IMR-90 (cell line): ENCODE results near the gene TNFSF13B. TPM values are rescaled to one million over a fixed set of nuclear protein-coding genes. Genes with fewer than 3 reads are reported as not detected.
A peak's percentile ranks its signal among the peaks of the same experiment; 100 is the strongest.

ENCODE experiments used
- ATAC-seq: fragments of 200-7000 bp; cut with Tn5 transposase; 2 replicates; pipeline ENCODE4 v1.9.1; 2020; ENCODE audit warnings: low read depth, mild to moderate bottlenecking, moderate library complexity
- BruUV-seq: library from RNA; stranded (reverse); fragments of 400-500 nt; replicated peaks from 2 replicates; lab custom pipeline; 2021; lab: Mats Ljungman, UMichigan
- CTCF ChIA-PET: fragments of 300-600 bp; formaldehyde crosslinking; extraction: SDS; loops from one replicate; lab custom pipeline; 2021; ENCODE audit warnings: antibody characterized with exemption; lab: Yijun Ruan, JAX
- POLR2A ChIA-PET: fragments of 300-600 bp; sonication (Branson Sonifier 250); formaldehyde crosslinking; loops from one replicate; lab custom pipeline; 2022; ENCODE audit warnings: antibody characterized with exemption; ENCODE audit not compliant: unreplicated experiment; lab: Charles Lee
- DNase-seq: peaks from one replicate; pipeline ENCODE4 v3.0.0; 2013
- H2AFZ ChIP-seq: replicated peaks from 2 replicates; pipeline ENCODE3; 2013; ENCODE audit warnings: low read length, mild to moderate bottlenecking; ENCODE audit not compliant: poor library complexity
- H2AK5ac ChIP-seq: 2 replicates; pipeline ENCODE4 v1.6.1; 2013; ENCODE audit warnings: low read depth, low read length, inconsistent platforms
- H2AK9ac ChIP-seq: replicated peaks from 2 replicates; pipeline ENCODE3; 2013; ENCODE audit warnings: mild to moderate bottlenecking, low read depth, low read length, moderate library complexity; ENCODE audit not compliant: poor library complexity
- H2BK120ac ChIP-seq: 2 replicates; pipeline ENCODE4 v1.6.1; 2013; ENCODE audit warnings: low read depth, low read length, inconsistent platforms
- H2BK15ac ChIP-seq: 3 replicates; pipeline ENCODE4 v1.6.1; 2013; ENCODE audit warnings: low read depth, low read length, inconsistent platforms
- H2BK20ac ChIP-seq: 2 replicates; pipeline ENCODE4 v1.6.1; 2013; ENCODE audit warnings: low read depth, mild to moderate bottlenecking, inconsistent platforms, low read length, moderate library complexity
- H2BK5ac ChIP-seq: 2 replicates; pipeline ENCODE4 v1.6.1; 2013; ENCODE audit warnings: mild to moderate bottlenecking, low read depth, low read length, inconsistent platforms; ENCODE audit not compliant: poor library complexity, severe bottlenecking
- H3K14ac ChIP-seq: replicated peaks from 2 replicates; pipeline ENCODE4 v1.6.1; 2013; ENCODE audit warnings: low read depth, low read length, inconsistent platforms
- H3K18ac ChIP-seq: 2 replicates; pipeline ENCODE4 v1.6.1; 2013; ENCODE audit warnings: low read depth, low read length, control low read depth
- H3K23ac ChIP-seq: 2 replicates; pipeline ENCODE4 v1.6.1; 2013; ENCODE audit warnings: low read depth, low read length, inconsistent platforms
- H3K27ac ChIP-seq: 2 replicates; pipeline ENCODE4 v1.5.1; 2013; ENCODE audit warnings: mild to moderate bottlenecking, control low read depth, low read length; ENCODE audit not compliant: insufficient read depth
- H3K27me3 ChIP-seq: 2 replicates; pipeline ENCODE4 v1.6.1; 2013; ENCODE audit warnings: low read length; ENCODE audit not compliant: control insufficient read depth, insufficient read depth
- H3K36me3 ChIP-seq: 2 replicates; pipeline ENCODE4 v1.6.1; 2013; ENCODE audit warnings: low read length, mixed read lengths; ENCODE audit not compliant: control insufficient read depth, insufficient read depth
- H3K4ac ChIP-seq: 2 replicates; pipeline ENCODE4 v1.6.1; 2013; ENCODE audit warnings: low read depth, low read length, inconsistent platforms
- H3K4me1 ChIP-seq: 2 replicates; pipeline ENCODE4 v1.6.1; 2013; ENCODE audit warnings: low read length, mixed read lengths; ENCODE audit not compliant: control insufficient read depth, insufficient read depth
- H3K4me2 ChIP-seq: 2 replicates; pipeline ENCODE4 v1.6.1; 2013; ENCODE audit warnings: low read depth, mild to moderate bottlenecking, control low read depth, low read length, moderate library complexity
- H3K4me3 ChIP-seq: 2 replicates; pipeline ENCODE4 v1.5.1; 2013; ENCODE audit warnings: low read depth, mild to moderate bottlenecking, control low read depth, low read length, moderate library complexity; ENCODE audit not compliant: insufficient read depth
- H3K56ac ChIP-seq: 2 replicates; pipeline ENCODE4 v1.6.1; 2013; ENCODE audit warnings: low read length, inconsistent platforms; ENCODE audit not compliant: insufficient read depth; ENCODE audit errors: extremely low read depth
- H3K79me1 ChIP-seq, 2 experiments: 2 replicates each; pipeline ENCODE4 v1.6.1; 2013; ENCODE audit warnings: low read length in 2 of 2, inconsistent platforms in 1 of 2, low read depth in 1 of 2
- H3K9ac ChIP-seq: 2 replicates; pipeline ENCODE4 v1.6.1; 2013; ENCODE audit warnings: low read depth, low read length, control low read depth
- H3K9me1 ChIP-seq: 2 replicates; pipeline ENCODE4 v1.6.1; 2013; ENCODE audit warnings: low read length, inconsistent platforms; ENCODE audit not compliant: insufficient read depth
- H3K9me3 ChIP-seq: 2 replicates; pipeline ENCODE4 v1.6.1; 2013; ENCODE audit warnings: low read length; ENCODE audit not compliant: control insufficient read depth, insufficient read depth
- H4K20me1 ChIP-seq: 2 replicates; pipeline ENCODE4 v1.6.1; 2013; ENCODE audit warnings: low read length, inconsistent platforms; ENCODE audit not compliant: insufficient read depth
- H4K5ac ChIP-seq: 2 replicates; pipeline ENCODE4 v1.6.1; 2013; ENCODE audit warnings: mild to moderate bottlenecking, low read depth, low read length, control low read depth
- H4K8ac ChIP-seq, 2 experiments: 2 replicates each; pipeline ENCODE4 v1.6.1; 2013; ENCODE audit warnings: low read depth in 2 of 2, low read length in 2 of 2, control low read depth in 1 of 2, inconsistent platforms in 1 of 2
- H4K91ac ChIP-seq: 2 replicates; pipeline ENCODE4 v1.6.1; 2013; ENCODE audit warnings: low read depth, low read length, inconsistent platforms; ENCODE audit not compliant: insufficient read depth
- CEBPB ChIP-seq: IDR thresholded peaks from 2 replicates; pipeline ENCODE4 v1.6.1; 2012; ENCODE audit warnings: low read depth, low read length, improper control_type of control experiment
- ELK1 ChIP-seq: fragments of 150-350 bp; IDR thresholded peaks from 2 replicates; pipeline ENCODE4 v1.6.1; 2016; ENCODE audit warnings: low read depth, mild to moderate bottlenecking, low read length, moderate library complexity, borderline replicate concordance
- MAFK ChIP-seq: IDR thresholded peaks from 2 replicates; pipeline ENCODE4 v1.6.1; 2012; ENCODE audit warnings: low read depth, low read length, improper control_type of control experiment
- WGBS, 2 experiments: methylation state at CpG; one replicate each; pipeline versions ENCODE4 v1.1.5 to v1.1.7; 2013; ENCODE audit warnings: missing lambda C conversion rate in 2 of 2; ENCODE audit not compliant: insufficient read length in 1 of 2; ENCODE audit errors: extremely low coverage in 2 of 2; 5-methylcytosine and 5-hydroxymethylcytosine counted together
- dilution Hi-C: fragments of 300-500 bp; cut with HindIII; formaldehyde crosslinking; loops from one replicate; pipeline ENCODE4 v1.14.3; 2018; ENCODE audit warnings: low sequenced_read_pairs; ENCODE audit not compliant: unreplicated experiment
- in situ Hi-C: fragments of 300-500 bp; cut with MboI; formaldehyde crosslinking; loops from 3 replicates; pipeline ENCODE4 v1.14.3; 2019; ENCODE audit warnings: low sequenced_read_pairs, inconsistent platforms, mixed read lengths
- intact Hi-C: fragments of 100-400 bp; cut with micrococcal nuclease; formaldehyde crosslinking; loops from 2 replicates; pipeline ENCODE4 v1.10.0; 2022
- polyA plus RNA-seq, 3 experiments: library from polyadenylated mRNA; depleted of rRNA; stranded (reverse); fragments of >200 nt; gene quantifications; 2 replicates each; pipeline ENCODE4 v1.2.3, GENCODE V29; 2012; ENCODE audit warnings: low replicate concordance in 1 of 3
- total RNA-seq: library from RNA; depleted of rRNA; stranded (reverse); fragments of >200 nt; gene quantifications from 2 replicates; pipeline ENCODE4 v1.2.3, GENCODE V29; 2012

The TNFSF13B gene
- total and polyA plus RNA-seq, 2 of the 4 experiments (the other 2 are of a cell fraction), result 0.29 to 0.54 TPM

GRCh38 chr13:108349269-108349668, 79.8 kb downstream of the TNFSF13B start:
- ATAC-seq, result no peak
- DNase-seq, result no peak
- POLR2A ChIA-PET, result no interaction called here
- Histone ChIP-seq H3K79me1 (no peaks in the 10 kb centered on the region), H4K20me1 (no peaks in the 10 kb centered on the region), H3K27me3 (peaks cover 11% of the 10 kb centered on the region), H3K9me3 (no peaks in the 10 kb centered on the region), H3K4me2 (no peak overlapping the region), H3K9ac (no peak overlapping the region), H2BK20ac (no peak overlapping the region), H3K36me3 (no peaks in the 10 kb centered on the region), H2AFZ (no peak overlapping the region), H2BK15ac (no peak overlapping the region), H3K27ac (no peak overlapping the region), H3K14ac (no peak overlapping the region), H2AK5ac (no peak overlapping the region), H2BK120ac (no peak overlapping the region), H4K5ac (no peak overlapping the region), H4K91ac (no peak overlapping the region), H3K4me1 (no peaks in the 10 kb centered on the region), H3K23ac (no peak overlapping the region), H2AK9ac (no peak overlapping the region), H4K8ac (no peak overlapping the region), H3K18ac (no peak overlapping the region), H2BK5ac (no peak overlapping the region), H3K4ac (no peak overlapping the region), H3K9me1 (no peaks in the 10 kb centered on the region), H3K56ac (no peak overlapping the region), H3K4me3 (no peak overlapping the region)
- dilution Hi-C loops (no loop called here), in situ Hi-C loops (no loop called here), intact Hi-C loops (no loop called here)
- TF ChIP-seq MAFK (peak; percentile 43), CEBPB (no peak), ELK1 (no peak)
- WGBS, 2 experiments, result no CpG with 5 or more reads among the region's 1 CpG
- CTCF ChIA-PET, result interaction anchor here (0.6 kb wide), 1 partner anchor 216 kb away, joined by 4 read pairs; no protein-coding TSS in a partner anchor
- no TSS peak for BruUV-seq
